AG09309 (cell line): ENCODE results near the gene MSH2.

Experiments used
- DNase-seq: peaks from one replicate; pipeline ENCODE4 v3.0.0-alpha.2; 2010; ENCODE audit warnings: low read depth
- H3K4me3 ChIP-seq: 2 replicates; pipeline ENCODE4 v1.5.1; 2011; ENCODE audit warnings: mild to moderate bottlenecking, low read depth, low read length, moderate library complexity; ENCODE audit not compliant: control insufficient read depth
- CTCF ChIP-seq: IDR thresholded peaks from 2 replicates; pipeline ENCODE4 v1.5.1; 2011; ENCODE audit warnings: mild to moderate bottlenecking, low read depth, low read length, inconsistent platforms; ENCODE audit not compliant: insufficient read depth, control insufficient read depth; ENCODE audit errors: missing control alignments

The MSH2 gene

GRCh38 chr2:47512581-47513083 lies 109.7 kb downstream of the MSH2 start:
- H3K4me3 ChIP-seq = no peak overlapping the region
- no peak for DNase-seq
- no peak for TF ChIP-seq CTCF

GRCh38 chr2:47513981-47514520 lies 111.1 kb downstream of the MSH2 start:
- H3K4me3 ChIP-seq = no peak overlapping the region
- DNase-seq = no peak
- TF ChIP-seq CTCF = no peak

DNA sequence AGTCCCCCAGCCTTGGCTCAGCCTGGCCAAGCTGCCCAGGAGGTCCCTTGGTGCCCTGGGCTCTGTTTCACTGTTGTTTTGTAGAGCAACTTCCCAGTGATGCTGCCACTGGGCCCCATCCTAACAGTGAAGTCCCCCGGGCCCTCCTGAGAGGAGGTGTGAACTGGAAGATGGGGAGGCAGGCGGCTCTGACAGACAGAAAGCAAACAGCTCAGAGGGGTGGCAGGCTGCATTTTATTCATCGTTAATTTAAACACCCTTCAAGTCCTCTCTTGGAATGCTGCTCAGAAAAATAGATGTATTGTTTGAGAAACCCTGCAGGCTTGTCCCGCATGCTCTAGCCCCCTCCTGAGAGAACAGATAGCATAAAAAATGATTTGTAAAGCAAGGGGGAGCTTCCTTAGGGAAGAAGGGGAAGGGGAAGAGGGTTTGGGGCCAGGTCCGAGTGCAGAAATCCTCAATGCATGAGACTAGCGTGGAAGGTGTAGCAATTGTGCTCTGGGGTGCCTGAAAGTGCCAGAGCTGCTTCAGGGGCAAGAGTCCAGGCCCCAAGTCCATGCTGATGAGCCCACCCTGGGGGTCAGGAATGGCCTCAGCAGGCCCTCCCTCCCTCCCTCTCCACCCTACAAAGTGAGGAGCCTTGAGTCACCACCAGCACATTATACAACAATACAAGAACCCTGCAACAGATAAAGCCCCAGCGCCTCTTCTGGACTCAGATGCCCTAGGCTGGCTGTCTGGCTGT lies 113.6 kb downstream of the MSH2 start:
- no peak for DNase-seq
- TF ChIP-seq CTCF = no peak
- H3K4me3 ChIP-seq = no peak overlapping the region

DNA sequence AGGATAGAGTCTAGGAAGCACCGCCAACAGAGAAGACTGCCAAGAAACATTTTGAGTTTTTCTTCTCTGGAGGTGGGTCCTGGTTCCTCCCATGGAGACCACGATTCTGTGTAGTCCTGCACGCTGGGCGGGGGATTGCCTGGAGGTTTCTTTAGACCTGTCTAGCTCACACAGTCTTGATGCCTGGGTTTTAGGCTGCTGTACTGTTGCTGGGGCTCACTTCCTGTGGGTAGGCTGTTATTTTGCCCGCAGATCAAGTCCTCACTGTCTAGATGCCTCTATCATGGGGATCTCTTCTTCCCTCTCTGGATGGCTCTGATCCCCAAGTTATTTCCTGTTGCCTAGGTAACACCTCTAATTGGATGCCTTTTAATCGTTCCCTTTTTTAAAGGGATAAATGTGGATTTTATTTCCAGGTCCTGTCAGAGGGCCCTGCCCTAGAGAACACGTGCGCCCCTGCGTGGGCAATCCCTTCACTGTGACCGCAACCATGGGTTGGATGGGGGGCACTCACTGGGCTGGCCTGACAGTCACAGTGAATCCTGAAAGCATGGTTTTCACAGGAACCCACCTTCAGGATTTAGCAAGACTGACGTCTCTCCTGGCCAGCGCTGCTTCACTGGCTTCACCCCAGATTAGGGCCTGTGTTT lies 115.7 kb downstream of the MSH2 start:
- no peak for DNase-seq
- no peak for TF ChIP-seq CTCF
- H3K4me3 ChIP-seq = no peak overlapping the region

- DNase-seq = no peak
- no peak overlapping the region for H3K4me3 ChIP-seq
- no peak for TF ChIP-seq CTCF
These were observed 116.2 kb downstream of the MSH2 start for GRCh38 chr2:47519147-47519537.

DNA sequence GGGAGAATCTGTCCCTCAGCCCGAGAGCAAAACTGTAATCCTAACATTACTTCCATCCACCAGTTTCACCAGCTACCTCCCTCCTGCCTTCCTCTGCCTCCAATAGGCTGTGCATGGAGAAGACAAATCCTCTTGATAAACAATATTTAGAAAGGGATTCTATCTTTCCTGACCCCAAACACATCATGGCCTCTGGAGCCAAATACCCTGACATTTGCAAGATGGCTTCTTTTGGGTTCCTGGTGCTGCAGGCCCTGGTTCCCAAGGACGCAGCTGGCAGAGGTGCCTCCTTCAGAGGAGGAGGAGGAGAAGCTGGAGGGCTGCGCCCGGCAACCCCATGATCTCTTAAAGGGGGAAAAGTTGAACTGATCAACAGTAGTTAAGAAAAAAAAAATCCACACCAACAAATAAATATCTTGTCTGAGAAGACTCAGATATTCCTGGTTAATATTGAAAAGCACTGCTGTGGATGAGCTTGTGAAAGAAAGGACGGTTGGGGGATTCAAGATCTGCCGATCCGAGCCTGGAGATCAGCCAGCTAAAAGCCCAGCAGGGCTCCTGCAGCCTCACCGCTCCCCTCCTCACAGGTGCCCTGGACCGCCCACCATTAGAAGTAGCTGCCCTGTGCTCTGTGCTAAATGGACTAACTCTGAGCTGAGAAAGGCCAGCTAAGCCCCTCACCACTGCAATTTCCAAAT lies 116.8 kb downstream of the MSH2 start:
- no peak overlapping the region for H3K4me3 ChIP-seq
- no peak for TF ChIP-seq CTCF
- DNase-seq = no peak
